GM18909 (cell line): ENCODE data around the gene TUSC7.

Source experiments
- ATAC-seq: cut with Tn5 transposase; IDR thresholded peaks from one replicate; pipeline ENCODE4 v1.9.1; 2021; ENCODE audit warnings: mild to moderate bottlenecking; ENCODE audit not compliant: unreplicated experiment, poor library complexity

The TUSC7 gene

GRCh38 chr3:116709479-116709878 lies at the start of gene TUSC7:
TUSC7 (plus strand) TSS chr3:116709779.
- ATAC-seq: no peak

GRCh38 chr3:116661196-116661595 lies 48.4 kb upstream of the TUSC7 start:
- no peak for ATAC-seq

- no peak for ATAC-seq
Measured at GRCh38 chr3:116663161-116664110, 46.1 kb upstream of the TUSC7 start.

GRCh38 chr3:116667324-116667723 lies 42.3 kb upstream of the TUSC7 start:
- ATAC-seq: no peak

- ATAC-seq: no peak
Measured at GRCh38 chr3:116667791-116668190, 41.8 kb upstream of the TUSC7 start.

- ATAC-seq: no peak
Measured at GRCh38 chr3:116669576-116669975, 40.0 kb upstream of the TUSC7 start.

GRCh38 chr3:116671151-116671550 lies 38.4 kb upstream of the TUSC7 start:
- ATAC-seq: no peak

- no peak for ATAC-seq
Measured at GRCh38 chr3:116678853-116679252, 30.7 kb upstream of the TUSC7 start.

GRCh38 chr3:116691041-116691440 lies 18.5 kb upstream of the TUSC7 start:
- ATAC-seq: no peak

GRCh38 chr3:116701070-116701469 lies 8.5 kb upstream of the TUSC7 start:
- no peak for ATAC-seq

- no peak for ATAC-seq
Measured at GRCh38 chr3:116702334-116702733, 7.2 kb upstream of the TUSC7 start.

GRCh38 chr3:116707531-116707930 lies 2.0 kb upstream of the TUSC7 start:
- no peak for ATAC-seq

GRCh38 chr3:116716490-116716889 lies 6.9 kb downstream of the TUSC7 start:
- ATAC-seq: no peak

GRCh38 chr3:116717566-116717965 lies 8.0 kb downstream of the TUSC7 start:
- ATAC-seq: no peak

GRCh38 chr3:116728454-116728853 lies 18.9 kb downstream of the TUSC7 start:
- no peak for ATAC-seq

- ATAC-seq: no peak
Measured at GRCh38 chr3:116734243-116734642, 24.7 kb downstream of the TUSC7 start.

GRCh38 chr3:116739678-116740077 lies 30.1 kb downstream of the TUSC7 start:
- no peak for ATAC-seq

- no peak for ATAC-seq
Measured at GRCh38 chr3:116740293-116740692, 30.7 kb downstream of the TUSC7 start.

GRCh38 chr3:116741467-116741866 lies 31.9 kb downstream of the TUSC7 start:
- no peak for ATAC-seq

GRCh38 chr3:116743062-116743461 lies 33.5 kb downstream of the TUSC7 start:
- ATAC-seq: no peak

GRCh38 chr3:116749388-116749787 lies 39.8 kb downstream of the TUSC7 start:
- no peak for ATAC-seq

- no peak for ATAC-seq
Measured at GRCh38 chr3:116757315-116757714, 47.7 kb downstream of the TUSC7 start.
